ENCODE results near the gene RPS21.

The RPS21 gene

DNA sequence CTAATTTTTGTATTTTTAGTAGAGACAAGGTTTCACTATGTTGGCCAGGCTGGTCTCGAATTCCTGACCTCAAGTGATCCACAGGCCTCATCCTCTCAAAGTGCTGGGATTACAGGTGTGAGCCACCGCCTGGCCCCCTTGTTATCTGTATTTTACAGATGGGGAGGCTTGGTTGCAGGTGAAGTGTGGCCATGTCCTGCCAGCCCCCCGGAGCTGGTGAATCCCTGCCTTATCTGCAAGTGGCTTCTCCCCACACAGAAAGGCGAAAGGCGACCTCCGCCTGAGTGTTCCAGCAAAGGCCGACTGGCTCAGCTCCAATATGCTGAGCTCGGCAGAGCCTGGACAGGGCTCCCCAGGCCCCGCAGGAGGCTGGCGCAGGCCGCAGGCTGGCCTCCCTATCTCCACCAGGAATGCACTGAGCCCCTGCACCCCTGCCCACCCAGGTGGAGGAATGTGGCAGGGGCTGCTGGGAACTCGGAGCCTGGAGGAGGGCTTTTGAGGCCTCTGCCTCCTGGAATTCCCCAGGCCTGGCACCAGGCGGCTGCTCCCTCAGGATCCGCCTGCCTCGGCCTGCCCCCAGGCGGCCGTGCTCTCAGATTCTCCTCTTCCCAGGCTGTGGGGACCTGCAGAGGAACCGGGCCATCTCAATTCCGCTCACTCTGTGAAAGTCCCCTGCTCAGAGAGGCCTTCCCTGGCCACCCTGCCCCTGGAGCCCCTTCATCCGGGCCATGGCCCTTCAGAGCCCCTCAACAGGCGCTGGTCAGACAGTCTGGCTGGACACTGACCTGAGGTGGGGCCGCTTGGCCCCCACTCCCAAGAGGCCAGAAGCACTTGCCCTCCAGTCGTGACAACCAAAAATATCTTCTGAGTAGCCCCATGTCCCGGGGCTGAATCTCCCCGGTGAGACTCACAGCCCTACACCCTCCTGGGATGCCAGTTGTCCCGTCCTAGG, 10.5 kb upstream of the RPS21 start:
- DNase-seq (ENCODE audit: insufficient read length, low spot score) (no peak), FAIRE-seq (no peak)

DNA sequence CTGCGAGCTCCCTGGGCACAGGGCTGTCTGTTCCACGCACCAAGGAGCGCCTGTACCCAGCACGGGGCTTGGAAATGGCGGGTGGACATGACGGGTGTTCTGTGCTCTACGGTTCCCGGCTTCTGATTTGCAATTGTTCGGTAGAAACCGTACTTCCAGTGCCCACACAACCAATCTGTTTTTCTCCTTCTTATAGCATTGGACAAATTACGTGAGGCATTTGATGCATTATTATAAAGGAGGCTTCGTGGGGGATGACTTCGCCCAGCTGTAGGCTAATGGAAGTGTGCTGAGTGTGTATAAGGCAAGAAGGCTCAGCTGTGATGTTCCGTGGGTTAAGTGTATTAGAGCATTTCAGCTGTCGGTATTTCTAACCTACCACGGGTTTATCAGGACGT, 9.8 kb upstream of the RPS21 start:
- FAIRE-seq (no peak), DNase-seq (ENCODE audit: insufficient read length, low spot score) (no peak)

DNA sequence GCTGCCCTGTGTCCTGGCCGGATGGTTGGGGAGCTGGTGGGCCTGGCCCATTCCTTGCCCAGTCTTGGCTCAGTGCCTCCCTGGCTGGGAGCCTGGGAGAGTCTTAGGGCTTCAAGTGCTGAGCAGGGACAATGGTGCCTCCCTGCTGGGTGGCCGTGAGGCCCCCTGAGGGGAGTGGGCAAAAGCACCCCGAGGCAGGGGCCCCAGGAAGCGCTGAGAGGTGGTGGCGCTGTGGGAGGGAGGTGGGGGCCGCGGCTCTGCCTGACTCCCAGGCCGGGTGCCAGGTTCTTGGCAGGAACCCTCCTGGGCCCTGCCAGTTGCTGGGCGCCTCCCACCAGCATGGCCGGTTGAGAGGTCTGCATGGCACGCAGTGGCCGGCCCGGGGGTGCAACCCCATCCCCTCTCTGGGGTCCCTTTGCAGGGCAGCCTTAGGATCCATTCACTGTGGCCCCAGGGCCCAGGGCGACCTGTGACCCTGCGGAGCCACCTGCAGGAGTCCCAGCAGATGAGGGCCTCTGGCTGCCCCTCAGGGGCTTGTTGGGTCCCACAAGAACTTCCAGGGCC, 9.2 kb upstream of the RPS21 start:
- DNase-seq (ENCODE audit: insufficient read length, low spot score), result no peak
- FAIRE-seq, result no peak

DNA sequence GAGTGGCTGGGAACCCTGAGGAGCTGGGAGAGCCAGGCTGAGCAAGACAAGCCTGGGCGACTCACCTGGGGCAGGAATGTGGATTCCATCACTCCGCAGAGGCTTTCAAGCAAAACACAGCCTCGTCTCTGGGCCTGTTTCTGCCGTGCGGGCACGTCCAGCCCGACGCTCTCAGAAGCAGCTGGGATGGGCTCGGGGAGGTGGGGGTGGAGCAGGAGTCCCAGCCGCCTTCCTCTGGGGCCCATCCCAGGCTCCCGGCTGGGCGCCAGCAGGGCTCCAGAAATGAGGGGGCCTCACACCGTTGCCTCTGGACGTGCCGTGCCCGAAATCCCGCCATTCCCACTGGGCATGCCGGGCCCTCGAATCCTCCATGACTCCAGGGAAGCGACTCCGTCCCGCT, 8.7 kb upstream of the RPS21 start:
- FAIRE-seq (no peak), DNase-seq (ENCODE audit: insufficient read length, low spot score) (no peak)

DNA sequence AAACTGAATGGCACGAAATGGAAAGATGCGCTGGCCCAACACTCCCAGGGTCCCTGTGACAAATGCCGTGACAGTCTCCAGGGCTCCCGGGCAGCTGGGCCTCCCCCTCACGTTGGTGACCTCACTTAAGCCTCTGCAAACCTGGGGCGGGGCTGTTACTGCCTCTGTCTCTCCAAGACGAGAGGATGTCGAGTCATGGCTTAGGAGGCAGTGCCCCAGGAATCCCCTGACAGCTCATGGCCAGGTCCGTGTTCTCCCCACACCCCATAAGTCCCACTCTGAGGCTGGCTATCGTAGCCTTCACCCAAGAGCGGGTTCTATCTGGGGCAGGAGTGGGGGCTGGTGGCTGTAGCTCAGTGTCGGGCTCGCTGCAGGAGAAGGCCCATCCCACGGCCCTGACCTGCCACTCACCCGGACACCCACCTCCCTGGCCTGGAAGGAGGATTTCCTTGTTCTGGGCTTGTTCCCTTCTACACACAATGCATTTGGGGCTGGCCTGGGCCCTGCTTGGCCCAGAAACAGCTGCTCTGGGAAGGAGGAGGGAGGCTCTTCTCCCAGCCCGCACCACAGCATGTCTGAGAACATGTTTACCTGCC, 5.6 kb upstream of the RPS21 start:
- DNase-seq (ENCODE audit: insufficient read length, low spot score), result no peak
- no peak for FAIRE-seq

DNA sequence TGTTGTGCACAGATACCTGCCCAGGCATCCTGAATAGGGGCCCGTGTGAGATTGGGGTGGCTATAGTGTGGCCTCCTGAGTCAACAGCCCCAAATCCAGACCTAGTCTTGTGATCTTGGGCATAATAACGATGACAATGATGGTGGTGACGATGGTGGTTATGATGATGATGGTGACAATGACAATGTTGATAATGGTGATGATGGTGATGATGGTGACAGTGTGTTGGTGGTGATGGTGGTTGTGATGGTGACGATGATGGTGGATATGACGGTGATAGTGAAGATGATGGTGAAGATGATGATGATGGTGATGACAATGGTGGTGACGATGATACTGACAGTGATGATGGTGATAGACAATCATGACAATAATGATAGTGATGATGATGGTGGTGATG, 5.1 kb upstream of the RPS21 start:
- DNase-seq (ENCODE audit: insufficient read length, low spot score) (no peak), FAIRE-seq (no peak)

DNA sequence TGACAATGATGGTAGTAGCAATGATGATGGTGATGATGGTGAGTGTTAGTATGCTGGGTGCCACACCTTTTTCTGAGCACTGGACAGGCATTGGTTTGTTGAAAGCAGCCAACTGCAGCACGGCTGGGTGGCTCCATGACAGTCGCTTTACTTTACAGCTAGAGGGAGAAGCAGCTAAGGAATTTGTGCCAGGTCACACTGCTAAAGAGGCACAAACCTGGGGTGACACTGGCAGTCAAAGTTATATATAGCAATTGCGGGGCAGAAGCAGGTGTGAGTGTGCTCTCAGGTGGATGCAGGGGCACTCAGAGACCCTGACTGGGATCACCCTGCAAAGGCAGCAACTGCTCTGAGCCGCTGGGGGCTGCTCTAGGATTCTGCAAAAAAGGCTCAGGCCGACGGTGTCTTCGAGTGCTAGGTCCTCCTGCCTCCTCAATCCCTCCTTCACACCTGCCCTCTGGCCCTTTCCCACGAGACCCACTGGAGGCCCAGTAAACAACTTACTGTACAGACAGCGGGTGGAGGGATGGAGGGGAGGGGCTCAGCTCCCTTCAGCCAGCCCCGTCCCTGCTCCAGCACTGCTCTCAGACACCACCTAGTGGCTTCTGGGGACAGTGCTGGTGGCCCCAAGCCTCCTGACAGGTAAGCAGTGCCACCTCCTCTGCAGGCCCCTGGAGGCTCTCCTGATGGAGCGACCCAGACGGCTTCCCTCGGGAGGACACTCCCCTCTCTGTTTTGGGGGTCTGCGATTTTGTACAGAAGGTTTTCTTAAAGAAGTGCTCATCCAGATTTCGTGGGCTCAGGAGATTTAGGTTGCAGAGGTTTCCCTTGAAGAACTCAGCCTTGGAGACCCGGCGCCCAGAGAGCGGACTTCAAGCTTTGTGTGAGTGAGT, 4.4 kb upstream of the RPS21 start:
- DNase-seq (ENCODE audit: insufficient read length, low spot score) (peak; percentile 84), FAIRE-seq (peak; percentile 82)

DNA sequence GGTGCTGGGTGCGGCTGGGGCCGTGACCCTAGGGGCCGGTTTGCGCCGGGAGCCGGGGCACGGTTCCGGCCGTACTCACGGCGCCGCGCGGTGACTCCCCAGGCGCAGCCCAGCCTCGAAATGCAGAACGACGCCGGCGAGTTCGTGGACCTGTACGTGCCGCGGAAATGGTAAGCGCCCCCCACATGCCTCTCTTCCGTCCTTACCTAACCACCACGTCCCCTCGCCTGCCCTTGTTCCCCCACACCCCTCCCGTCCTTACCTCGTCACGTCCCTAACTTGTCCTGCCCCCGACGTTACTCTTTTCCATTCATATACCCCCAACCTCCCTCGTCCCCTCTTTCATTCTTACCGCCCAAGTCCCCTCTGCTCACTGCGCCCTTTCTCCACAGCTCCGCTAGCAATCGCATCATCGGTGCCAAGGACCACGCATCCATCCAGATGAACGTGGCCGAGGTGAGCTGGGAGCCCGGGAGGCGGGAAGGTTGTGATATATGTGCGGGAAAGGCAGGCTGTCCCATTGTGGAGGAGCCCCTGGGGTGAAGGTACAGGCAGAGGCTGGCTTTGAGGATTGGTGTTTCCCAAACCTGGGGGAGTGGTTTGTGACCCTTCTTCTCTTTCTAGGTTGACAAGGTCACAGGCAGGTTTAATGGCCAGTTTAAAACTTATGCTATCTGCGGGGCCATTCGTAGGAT, 463 bp downstream of the RPS21 start:
- DNase-seq (ENCODE audit: insufficient read length, low spot score) (no peak), FAIRE-seq (no peak)

DNA sequence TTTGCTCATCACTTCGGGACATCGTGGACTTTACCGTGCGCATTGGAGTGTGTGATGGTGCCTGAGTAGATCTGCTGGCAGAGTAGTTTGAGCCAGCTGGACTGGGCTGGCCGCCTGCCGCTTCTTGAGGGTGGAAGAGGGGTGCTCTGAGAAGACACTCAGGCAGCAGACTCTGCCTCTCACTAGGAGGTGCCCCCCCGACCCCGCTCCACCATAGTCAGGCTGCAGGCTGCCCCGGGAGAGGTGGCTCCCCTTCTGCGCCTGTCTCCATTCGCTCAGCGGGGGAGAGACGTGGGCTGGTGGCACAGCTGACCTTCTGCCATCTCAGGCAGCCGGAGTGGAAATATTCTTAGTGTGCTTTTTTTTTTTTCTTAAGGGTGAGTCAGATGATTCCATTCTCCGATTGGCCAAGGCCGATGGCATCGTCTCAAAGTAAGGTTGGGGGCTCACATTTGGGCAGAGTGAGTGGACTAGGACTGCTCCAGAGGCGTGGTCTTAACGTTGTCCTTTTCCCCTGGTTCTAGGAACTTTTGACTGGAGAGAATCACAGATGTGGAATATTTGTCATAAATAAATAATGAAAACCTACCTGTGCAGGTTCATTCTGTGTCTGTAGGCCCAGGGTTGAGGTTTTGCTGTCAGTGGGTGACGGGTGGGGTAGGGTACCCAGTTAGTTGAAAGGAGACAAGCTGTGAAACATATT, 1.2 kb downstream of the RPS21 start:
- DNase-seq (ENCODE audit: insufficient read length, low spot score) (no peak), FAIRE-seq (no peak)

DNA sequence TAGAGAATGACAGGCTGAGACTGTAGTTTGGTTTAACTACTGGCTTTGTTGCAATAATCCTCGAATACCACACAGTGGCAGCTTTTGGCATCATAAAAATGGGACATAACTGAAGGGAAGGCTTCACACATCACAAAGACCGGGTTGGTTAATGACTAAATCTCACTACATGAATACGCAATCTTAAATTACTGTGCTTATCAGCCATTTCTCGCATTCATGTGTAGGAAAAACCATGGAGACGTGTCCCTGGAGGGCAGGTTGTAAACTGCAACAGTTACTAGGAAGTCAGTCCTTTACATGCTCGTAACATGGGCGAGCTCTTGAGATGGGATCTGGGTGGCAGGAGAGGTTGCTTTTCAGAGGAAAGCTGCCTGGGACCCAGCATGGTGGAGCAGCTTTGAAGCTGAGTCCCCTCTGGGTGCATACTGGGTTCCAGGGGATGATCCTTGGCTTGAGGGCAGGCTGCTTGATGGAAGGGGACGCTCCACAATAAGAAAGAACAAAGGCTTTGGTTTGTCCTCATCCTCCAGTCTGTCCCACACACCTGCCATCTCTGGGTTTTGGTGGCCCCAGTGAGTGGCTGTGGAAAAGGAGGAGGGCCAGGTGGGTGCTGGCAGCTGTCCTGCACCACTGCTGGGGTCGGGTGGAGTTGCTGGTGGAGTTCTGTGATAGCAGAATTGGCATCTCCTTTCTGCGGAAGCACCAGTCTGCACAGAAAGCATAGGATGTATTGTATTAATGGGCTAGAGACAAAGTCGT, 2.1 kb downstream of the RPS21 start:
- DNase-seq (ENCODE audit: insufficient read length, low spot score), result no peak
- peak; percentile 54 for FAIRE-seq

DNA sequence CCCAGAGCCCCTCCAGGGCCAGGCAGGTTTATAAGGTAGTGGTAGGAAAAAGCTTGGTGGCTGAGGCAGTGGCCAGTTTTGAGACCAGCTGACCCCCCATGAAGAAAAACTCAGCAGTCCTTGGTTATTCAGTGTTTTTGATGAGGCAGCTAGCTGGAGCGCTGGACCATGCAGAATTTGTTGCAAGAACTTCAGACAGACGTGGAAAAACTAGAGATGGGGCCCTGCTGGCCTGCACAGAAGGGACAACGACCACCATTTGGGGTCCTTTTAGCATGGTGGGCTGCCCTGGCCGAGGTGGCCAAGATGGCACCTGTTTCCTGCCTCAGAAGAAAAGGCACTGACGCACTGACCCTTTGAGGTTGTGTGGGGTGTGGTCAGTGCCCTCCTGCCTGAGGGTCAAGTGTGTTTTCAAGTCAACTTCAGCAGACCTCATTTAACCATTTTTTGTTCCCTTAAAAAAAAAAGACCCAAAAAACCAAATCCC, 2.7 kb downstream of the RPS21 start:
- no peak for FAIRE-seq

DNA sequence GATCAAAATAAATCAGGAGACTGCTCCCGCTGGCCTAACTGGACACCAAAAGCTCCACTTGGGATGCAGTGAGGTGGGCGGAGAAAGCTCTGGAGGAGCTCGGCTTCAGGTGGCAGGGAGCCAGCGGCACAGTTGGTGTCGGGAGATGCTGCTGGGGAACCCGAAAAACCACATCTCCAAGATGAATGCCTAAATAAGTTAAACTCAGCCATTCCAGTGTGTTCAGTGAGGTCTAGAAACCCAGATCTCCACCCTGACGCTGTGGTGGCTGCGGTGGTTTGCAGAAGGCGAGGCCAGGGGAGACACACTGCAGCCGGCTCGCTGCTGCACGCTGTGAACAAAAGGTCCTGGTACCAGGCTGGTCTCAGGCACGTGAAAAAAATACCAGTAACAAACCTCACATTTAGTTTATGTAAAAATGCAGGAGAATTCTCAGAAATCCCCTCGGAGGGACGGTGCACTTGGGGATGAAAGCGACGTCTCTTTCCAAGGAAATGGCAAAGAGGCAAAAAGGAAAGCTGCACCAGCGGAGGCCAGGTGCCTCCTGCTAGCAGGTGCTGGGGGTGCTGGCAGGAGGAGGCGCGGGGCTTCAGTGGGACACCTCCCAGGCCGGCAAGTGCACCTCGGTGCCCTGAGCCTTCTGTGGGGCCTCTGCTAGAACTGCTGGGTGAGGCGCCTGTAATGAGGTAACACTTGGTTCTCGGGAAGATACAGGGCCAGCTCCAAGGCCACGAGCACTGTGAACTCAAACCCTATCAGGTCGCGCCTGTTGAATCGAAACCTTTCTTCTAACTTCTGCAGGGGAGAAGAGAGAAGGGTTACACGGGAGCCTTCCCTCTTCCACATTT, 3.6 kb downstream of the RPS21 start:
- FAIRE-seq, result no peak
- no peak for DNase-seq (ENCODE audit: insufficient read length, low spot score)

More for the DNA sequence above, 2.7 kb downstream of the RPS21 start:
- DNase-seq (ENCODE audit: insufficient read length, low spot score), result no peak

DNA sequence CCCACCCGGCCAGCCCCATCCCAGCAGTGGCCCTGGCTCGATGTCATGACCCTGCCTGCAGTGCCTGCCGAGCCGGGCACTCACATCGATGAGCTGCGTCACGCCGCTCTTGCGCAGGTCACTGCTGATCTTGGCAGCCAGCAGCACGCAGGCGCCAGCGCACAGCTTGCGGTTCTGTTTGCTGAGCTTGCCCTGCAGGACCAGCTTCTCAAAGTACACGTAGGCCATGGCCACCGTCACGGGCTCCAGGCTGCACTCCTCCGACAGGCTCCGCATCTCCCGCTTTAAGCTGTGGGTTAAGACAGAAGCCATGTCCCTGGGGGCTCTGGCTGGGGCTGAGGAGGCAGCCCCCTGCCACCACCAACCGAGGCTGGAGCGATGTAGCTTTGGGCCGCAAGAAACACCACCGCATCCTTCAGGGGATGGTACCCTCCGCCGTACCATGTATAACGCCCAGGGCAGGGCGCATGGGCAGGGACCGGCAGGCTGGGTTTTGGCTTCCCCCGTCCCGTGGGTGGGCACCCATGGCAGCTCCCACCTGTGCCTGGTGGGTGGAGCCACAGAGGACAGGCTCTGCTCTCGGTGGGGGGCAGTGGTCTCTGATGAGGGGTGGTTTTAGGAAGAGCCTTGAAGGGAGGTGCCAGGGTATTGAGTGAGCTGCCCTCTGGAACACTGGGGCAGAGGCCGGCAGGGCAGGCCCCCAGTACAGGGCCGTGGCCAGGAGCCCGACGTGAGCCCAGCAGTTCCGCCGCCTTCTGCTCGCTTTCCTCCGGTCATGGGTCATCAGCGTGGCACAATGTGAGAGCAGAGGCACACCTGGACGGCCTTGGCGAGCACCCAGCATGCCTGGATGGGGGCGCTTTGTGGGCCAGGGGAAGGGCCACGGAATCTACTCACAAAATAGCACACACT, 4.5 kb downstream of the RPS21 start:
- DNase-seq (ENCODE audit: insufficient read length, low spot score) (no peak), FAIRE-seq (no peak)

DNA sequence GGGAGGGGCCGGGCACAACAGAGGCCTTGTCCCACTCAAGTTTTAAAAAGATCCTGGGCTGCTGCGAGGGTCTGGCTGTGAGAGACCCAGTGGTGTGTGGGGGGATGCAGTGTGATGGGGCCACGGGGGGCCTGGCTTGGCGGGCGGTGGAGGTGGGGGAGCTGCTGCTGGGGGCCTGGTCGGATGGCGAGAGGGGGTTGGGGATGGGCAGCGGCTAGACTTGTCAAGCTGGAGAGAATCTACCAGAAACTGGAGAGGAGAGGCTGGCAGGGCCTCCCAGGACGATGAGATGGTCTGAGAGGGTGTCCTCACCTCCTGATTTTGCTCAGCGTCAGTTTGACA, 5.1 kb downstream of the RPS21 start:
- FAIRE-seq (no peak), DNase-seq (ENCODE audit: insufficient read length, low spot score) (no peak)

DNA sequence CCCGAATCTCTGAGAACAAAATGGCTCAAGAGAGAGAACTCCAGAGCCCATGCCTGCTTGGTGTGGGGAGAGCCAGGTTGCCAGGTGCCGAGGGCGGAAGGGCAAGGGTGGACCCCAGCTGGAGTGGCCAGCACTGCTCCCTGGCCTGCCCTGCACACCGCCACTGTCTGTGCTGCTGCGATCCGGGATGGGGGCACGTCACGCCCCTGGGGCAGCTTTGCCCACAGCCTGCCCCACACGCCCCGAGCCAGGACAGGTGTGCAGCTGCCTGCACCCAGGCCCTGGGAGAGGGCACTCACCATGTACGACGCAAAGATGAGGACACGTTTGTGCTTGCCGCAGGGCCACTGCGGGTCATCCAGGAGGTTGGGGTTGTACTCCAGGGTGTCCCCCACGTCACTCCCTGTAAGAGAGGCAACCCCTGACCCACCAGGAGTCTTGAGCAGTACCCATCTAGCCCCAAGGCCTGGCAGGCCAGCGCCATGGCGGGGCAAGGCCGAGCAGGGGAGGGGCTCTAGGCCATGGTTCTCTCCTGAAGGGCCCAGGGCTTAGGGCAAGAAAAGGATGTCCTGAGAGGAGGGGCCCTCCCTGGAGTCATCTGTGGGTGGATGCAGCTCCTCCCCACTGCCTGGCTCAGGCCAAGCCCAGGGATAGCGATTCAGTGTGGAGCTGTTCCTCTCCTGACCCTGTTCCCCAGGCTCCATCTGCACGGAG, 5.9 kb downstream of the RPS21 start:
- FAIRE-seq (no peak), DNase-seq (ENCODE audit: insufficient read length, low spot score) (no peak)

DNA sequence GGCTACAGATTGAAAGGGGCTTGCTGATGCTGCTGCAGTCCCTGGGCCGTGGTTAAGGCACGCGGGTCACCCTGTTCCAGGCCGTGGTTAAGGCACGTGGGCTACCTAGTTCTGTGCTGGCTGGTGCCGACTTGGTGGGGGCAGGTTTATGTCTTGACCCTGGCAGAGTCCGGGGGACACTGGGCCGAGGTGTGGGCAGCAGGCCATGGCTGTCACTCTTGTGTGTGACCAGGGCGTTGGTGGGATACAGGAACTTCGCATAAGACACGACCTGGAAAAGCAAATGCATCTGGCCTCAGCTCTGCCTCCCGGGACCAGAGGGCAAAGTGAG, 6.4 kb downstream of the RPS21 start:
- FAIRE-seq (no peak), DNase-seq (ENCODE audit: insufficient read length, low spot score) (no peak)

DNA sequence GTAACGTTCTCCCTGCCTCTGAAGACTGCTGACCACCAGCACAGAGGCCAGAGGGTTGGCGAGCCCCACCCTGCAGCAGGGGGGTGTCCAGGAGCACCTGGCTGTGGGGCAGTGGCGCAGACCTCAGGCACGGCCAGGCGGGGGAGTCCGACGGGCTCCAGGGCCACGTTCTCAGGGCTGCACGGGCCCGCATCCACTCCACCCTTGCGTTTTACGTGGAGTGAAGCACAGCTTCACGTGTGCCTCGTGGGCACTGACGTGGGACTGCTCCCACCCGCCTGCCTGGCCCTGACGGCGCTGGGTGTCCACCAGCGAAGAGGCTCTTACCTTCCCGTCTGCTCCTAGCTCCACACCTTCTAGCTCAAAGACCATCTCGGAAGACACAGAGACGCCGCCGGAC, 6.9 kb downstream of the RPS21 start:
- DNase-seq (ENCODE audit: insufficient read length, low spot score), result no peak
- FAIRE-seq, result no peak

All from GM19239 (cell line).